ENCODE results near the gene AMMECR1.

The AMMECR1 gene

DNA sequence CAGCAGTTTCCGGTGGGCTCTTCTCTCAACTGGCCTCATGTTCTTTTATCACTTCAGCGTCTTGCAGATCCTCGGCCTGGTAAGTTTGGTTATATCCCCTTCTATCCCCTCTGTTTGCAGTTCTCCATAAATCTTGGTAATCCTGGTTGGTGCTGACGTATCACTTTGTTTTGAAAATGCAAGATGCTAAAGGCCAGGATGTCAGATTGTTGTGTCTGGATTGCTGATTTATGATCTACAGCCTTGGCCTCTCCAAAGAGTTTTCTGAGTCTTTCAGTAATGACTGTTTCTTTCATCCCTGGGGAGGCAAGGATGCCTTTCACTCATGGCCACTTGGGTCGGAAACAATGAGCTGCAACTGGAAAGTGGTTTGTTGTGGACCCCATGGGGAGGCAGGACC, 146.4 kb downstream of the AMMECR1 start:
- H3K79me2 ChIP-seq (ENCODE audit: insufficient read depth, low read length) = no peaks in the 10 kb centered on the region
- ATAC-seq (ENCODE audit: insufficient read depth, low read depth) (no peak), DNase-seq (no peak)
- no peaks in the 10 kb centered on the region for H3K9me3 ChIP-seq (ENCODE audit: insufficient read depth, low read length, severe bottlenecking)
- H3K4me2 ChIP-seq (ENCODE audit: insufficient read depth, low read length) = no peak overlapping the region
- no peak overlapping the region for H2AFZ ChIP-seq (ENCODE audit: low read depth, low read length)
- no peak overlapping the region for H3K9ac ChIP-seq (ENCODE audit: low read depth, low read length)
- no peak overlapping the region for H3K4me3 ChIP-seq (ENCODE audit: low read depth in 1 of 2, low read length in 2 of 2)
- H3K36me3 ChIP-seq (ENCODE audit: insufficient read depth, low read length) = peaks cover 12% of the 10 kb centered on the region
- H4K20me1 ChIP-seq (ENCODE audit: insufficient read depth, low read length) = no peaks in the 10 kb centered on the region
- H3K27ac ChIP-seq (ENCODE audit: low read length) = no peak overlapping the region
- H3K27me3 ChIP-seq (ENCODE audit: insufficient read depth, low read length, poor library complexity) = no peaks in the 10 kb centered on the region
- TF ChIP-seq EZH2 (IDR thresholded peaks at IDR 0.05; ENCODE audit: borderline replicate concordance, low read depth, low read length, severe bottlenecking) = no peak
- TF ChIP-seq, protein P1, sequence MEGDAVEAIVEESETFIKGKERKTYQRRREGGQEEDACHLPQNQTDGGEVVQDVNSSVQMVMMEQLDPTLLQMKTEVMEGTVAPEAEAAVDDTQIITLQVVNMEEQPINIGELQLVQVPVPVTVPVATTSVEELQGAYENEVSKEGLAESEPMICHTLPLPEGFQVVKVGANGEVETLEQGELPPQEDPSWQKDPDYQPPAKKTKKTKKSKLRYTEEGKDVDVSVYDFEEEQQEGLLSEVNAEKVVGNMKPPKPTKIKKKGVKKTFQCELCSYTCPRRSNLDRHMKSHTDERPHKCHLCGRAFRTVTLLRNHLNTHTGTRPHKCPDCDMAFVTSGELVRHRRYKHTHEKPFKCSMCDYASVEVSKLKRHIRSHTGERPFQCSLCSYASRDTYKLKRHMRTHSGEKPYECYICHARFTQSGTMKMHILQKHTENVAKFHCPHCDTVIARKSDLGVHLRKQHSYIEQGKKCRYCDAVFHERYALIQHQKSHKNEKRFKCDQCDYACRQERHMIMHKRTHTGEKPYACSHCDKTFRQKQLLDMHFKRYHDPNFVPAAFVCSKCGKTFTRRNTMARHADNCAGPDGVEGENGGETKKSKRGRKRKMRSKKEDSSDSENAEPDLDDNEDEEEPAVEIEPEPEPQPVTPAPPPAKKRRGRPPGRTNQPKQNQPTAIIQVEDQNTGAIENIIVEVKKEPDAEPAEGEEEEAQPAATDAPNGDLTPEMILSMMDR (IDR thresholded peaks at IDR 0.05; ENCODE audit: borderline replicate concordance, extremely low read depth, low read length, poor library complexity, severe bottlenecking) = no peak
- no peaks in the 10 kb centered on the region for H3K4me1 ChIP-seq (ENCODE audit: insufficient read depth, low read length)

DNA sequence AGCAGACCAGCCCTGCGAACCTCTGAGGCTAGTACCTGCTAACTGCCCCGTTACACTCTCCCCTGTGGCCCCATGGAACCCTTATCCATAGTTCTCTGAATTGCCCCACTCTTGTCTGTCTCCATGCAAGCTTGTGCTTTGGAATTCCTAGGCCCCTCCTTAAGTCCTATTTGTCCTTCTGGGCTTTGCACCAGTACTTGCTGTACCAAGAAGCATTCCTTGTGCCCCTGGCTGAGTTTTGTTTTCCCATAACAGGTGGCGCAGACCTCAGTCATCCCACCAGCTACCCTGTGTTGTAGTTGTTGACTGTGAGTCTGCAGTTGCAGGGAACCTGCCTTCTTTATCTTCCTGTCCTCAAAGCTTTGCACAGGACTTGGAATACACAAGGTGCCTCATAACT, 147.9 kb downstream of the AMMECR1 start:
- no peaks in the 10 kb centered on the region for H4K20me1 ChIP-seq (ENCODE audit: insufficient read depth, low read length)
- no peaks in the 10 kb centered on the region for H3K9me3 ChIP-seq (ENCODE audit: insufficient read depth, low read length, severe bottlenecking)
- no peak overlapping the region for H3K9ac ChIP-seq (ENCODE audit: low read depth, low read length)
- ATAC-seq (ENCODE audit: insufficient read depth, low read depth) (no peak), DNase-seq (no peak)
- TF ChIP-seq EZH2 (IDR thresholded peaks at IDR 0.05; ENCODE audit: borderline replicate concordance, low read depth, low read length, severe bottlenecking) = no peak
- TF ChIP-seq, protein P1 (IDR thresholded peaks at IDR 0.05; ENCODE audit: borderline replicate concordance, extremely low read depth, low read length, poor library complexity, severe bottlenecking) = no peak
- H3K36me3 ChIP-seq (ENCODE audit: insufficient read depth, low read length) = peaks cover 12% of the 10 kb centered on the region
- no peaks in the 10 kb centered on the region for H3K79me2 ChIP-seq (ENCODE audit: insufficient read depth, low read length)
- H3K27me3 ChIP-seq (ENCODE audit: insufficient read depth, low read length, poor library complexity) = no peaks in the 10 kb centered on the region
- no peak overlapping the region for H3K27ac ChIP-seq (ENCODE audit: low read length)
- H3K4me2 ChIP-seq (ENCODE audit: insufficient read depth, low read length) = no peak overlapping the region
- no peak overlapping the region for H3K4me3 ChIP-seq (ENCODE audit: low read depth in 1 of 2, low read length in 2 of 2)
- H2AFZ ChIP-seq (ENCODE audit: low read depth, low read length) = no peak overlapping the region
- no peaks in the 10 kb centered on the region for H3K4me1 ChIP-seq (ENCODE audit: insufficient read depth, low read length)

DNA sequence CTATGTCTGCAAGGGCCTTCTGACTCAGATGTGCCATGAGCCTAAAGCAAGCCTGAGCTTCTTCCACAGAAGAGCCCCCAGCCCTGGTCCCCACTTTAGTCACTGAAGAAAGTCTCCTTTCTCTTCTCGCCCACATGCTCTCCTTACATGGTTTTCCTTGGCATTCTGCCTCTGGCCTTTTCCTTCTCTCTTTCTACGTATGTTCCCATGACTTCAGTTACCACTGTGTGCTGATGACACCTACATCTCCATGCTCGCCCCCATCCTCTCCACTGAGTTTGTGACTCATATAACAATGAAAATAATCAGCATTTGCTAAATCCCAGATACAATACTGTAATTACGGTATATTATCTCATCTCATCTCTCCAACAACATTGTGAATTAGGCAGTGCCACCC, 149.3 kb downstream of the AMMECR1 start:
- ATAC-seq (ENCODE audit: insufficient read depth, low read depth) (no peak), DNase-seq (no peak)
- Histone ChIP-seq H3K9me3 (ENCODE audit: insufficient read depth, low read length, severe bottlenecking) (no peaks in the 10 kb centered on the region), H3K27me3 (ENCODE audit: insufficient read depth, low read length, poor library complexity) (no peaks in the 10 kb centered on the region), H3K27ac (ENCODE audit: low read length) (no peak overlapping the region), H3K36me3 (ENCODE audit: insufficient read depth, low read length) (peaks cover 12% of the 10 kb centered on the region), H4K20me1 (ENCODE audit: insufficient read depth, low read length) (no peaks in the 10 kb centered on the region), H3K4me3 (ENCODE audit: low read depth in 1 of 2, low read length in 2 of 2) (no peak overlapping the region), H3K9ac (ENCODE audit: low read depth, low read length) (no peak overlapping the region), H3K79me2 (ENCODE audit: insufficient read depth, low read length) (no peaks in the 10 kb centered on the region), H3K4me1 (ENCODE audit: insufficient read depth, low read length) (no peaks in the 10 kb centered on the region), H3K4me2 (ENCODE audit: insufficient read depth, low read length) (no peak overlapping the region), H2AFZ (ENCODE audit: low read depth, low read length) (no peak overlapping the region)
- TF ChIP-seq, protein P1 (IDR thresholded peaks at IDR 0.05; ENCODE audit: borderline replicate concordance, extremely low read depth, low read length, poor library complexity, severe bottlenecking) = no peak
- TF ChIP-seq EZH2 (IDR thresholded peaks at IDR 0.05; ENCODE audit: borderline replicate concordance, low read depth, low read length, severe bottlenecking) = no peak

DNA sequence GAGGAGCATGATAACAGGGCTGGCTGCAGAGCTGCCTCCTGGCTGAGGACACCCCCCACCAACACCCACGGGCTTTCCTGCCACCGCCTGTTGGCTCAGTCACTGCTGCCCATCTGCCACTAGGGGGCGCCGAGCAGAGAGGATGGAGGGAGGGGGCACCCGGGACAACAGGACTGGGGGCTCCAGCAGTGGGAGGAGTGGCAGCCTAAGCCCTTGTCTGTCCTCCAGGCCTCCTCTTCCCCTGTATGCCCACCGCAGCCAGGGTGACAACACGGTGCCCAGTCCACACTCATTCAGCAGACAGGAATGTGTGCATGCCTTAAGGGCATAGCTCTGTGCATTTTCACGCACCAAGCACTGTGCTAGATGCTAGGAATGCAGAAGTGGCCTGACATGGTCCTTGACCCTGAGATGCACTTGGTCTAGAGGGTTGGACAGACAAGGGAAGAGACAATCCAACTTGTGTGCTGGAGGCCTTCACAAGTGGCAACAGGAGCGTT, 149.9 kb downstream of the AMMECR1 start:
- H3K79me2 ChIP-seq (ENCODE audit: insufficient read depth, low read length) = no peaks in the 10 kb centered on the region
- no peak overlapping the region for H3K4me3 ChIP-seq (ENCODE audit: low read depth in 1 of 2, low read length in 2 of 2)
- TF ChIP-seq EZH2 (IDR thresholded peaks at IDR 0.05; ENCODE audit: borderline replicate concordance, low read depth, low read length, severe bottlenecking) = no peak
- TF ChIP-seq, protein P1 (IDR thresholded peaks at IDR 0.05; ENCODE audit: borderline replicate concordance, extremely low read depth, low read length, poor library complexity, severe bottlenecking) = peak; percentile 59
- no peaks in the 10 kb centered on the region for H3K4me1 ChIP-seq (ENCODE audit: insufficient read depth, low read length)
- H3K27ac ChIP-seq (ENCODE audit: low read length) = no peak overlapping the region
- H4K20me1 ChIP-seq (ENCODE audit: insufficient read depth, low read length) = no peaks in the 10 kb centered on the region
- no peak overlapping the region for H3K9ac ChIP-seq (ENCODE audit: low read depth, low read length)
- no peaks in the 10 kb centered on the region for H3K9me3 ChIP-seq (ENCODE audit: insufficient read depth, low read length, severe bottlenecking)
- DNase-seq = peak; percentile 42
- H3K4me2 ChIP-seq (ENCODE audit: insufficient read depth, low read length) = no peak overlapping the region
- no peak overlapping the region for H2AFZ ChIP-seq (ENCODE audit: low read depth, low read length)
- H3K36me3 ChIP-seq (ENCODE audit: insufficient read depth, low read length) = peaks cover 12% of the 10 kb centered on the region
- peak; percentile 74 for ATAC-seq (ENCODE audit: insufficient read depth, low read depth)
- no peaks in the 10 kb centered on the region for H3K27me3 ChIP-seq (ENCODE audit: insufficient read depth, low read length, poor library complexity)
